ENCODE data around the gene BMP8A.
"Not testable (repeated sequence)": the region's sequence is repeated elsewhere in the genome, so short reads cannot be mapped to it uniquely, and the experiment has no call there.

BMP8A gene

DNA sequence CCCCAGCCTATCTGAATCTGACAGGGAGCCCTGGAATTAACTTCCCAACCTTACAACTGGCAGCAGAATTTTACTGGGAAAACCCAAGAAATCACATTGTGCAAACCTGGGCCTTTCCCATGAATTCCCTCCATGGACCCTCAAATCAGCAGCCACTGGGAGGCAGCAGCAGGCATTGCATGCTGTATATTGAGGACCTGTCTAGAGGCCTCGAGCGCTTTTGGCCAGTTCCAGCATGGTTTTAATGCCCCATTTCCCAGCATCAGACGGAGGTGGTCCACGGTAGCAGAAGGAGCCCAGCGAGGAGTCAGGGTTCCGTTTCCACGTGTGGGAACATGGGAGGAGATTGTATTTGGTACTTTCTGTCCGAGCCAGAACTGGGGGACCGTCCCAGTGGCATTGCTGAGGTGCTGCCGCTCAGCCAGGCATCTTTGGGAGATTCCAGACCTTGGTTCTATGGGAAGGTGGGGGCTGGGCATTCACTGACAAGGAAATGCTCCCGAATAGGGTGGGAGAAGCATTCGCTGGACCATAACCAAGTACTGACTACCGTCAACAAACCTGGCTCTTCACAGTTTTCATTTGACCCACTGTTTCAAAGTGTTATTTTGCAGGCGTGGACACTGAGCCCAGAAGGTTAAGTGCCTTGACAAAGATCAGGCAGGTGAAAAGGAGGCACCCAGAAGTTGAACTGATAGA lies 15.9 kb downstream of the BMP8A start:
- no peak for DNase-seq (ENCODE audit: low read depth in 2 of 2)

- no peak for DNase-seq (ENCODE audit: low read depth in 2 of 2)
These were observed 16.8 kb downstream of the BMP8A start for GRCh38 chr1:39508266-39508665.

DNA sequence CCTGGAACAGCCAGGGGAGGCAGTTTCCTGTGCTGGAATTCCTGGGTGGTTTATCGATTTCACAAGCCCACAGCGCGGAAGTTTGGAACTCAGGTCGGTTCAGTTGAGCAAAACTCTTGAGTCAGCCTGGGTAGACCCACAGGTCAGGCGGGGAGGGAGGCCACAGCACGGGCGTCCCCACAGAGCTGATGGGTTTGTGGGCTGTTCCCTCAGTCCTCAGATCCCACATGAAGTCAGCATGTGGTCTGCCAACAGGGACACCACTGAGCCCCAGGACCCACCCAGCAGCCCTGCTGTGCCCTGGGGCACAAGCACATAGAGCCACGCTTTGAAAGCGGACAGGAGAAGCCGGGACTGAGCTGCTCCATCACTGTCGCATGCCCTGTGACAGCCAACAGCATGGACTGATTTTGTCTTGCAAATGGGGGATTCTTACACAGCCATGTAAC lies 17.4 kb downstream of the BMP8A start:
- no peak for DNase-seq (ENCODE audit: low read depth in 2 of 2)

DNA sequence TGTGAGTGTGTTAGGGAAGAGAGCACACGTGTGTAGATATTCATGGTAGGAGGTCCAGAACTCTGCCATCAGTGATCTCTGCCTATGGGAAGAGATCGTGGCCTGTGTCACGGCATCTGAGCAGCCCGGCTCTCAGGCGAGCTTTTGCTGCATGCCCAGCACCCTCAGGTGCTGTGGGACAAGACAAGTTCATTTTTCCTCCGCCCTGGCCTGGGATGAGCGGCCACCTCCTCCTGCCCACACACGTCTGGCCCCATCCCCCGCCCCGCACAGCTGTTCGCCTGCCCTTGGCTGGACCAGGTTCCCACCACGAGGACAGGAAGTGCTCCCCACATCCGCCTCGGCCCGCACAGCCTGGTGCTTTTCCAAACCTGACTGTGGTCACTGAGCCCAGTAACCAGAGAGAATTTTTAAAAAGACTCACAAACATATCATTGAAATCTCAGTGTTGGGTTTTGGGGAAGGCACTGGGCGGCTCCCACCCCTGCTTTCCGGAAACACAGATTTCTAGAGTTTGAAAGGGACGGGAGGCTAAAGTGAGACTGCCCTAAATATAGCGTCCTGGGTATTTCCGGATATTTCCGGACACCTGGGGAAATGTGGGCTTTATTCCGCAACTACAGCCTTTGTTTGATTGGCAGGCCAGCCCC lies 18.0 kb downstream of the BMP8A start:
- no peak for DNase-seq (ENCODE audit: low read depth in 2 of 2)

DNA sequence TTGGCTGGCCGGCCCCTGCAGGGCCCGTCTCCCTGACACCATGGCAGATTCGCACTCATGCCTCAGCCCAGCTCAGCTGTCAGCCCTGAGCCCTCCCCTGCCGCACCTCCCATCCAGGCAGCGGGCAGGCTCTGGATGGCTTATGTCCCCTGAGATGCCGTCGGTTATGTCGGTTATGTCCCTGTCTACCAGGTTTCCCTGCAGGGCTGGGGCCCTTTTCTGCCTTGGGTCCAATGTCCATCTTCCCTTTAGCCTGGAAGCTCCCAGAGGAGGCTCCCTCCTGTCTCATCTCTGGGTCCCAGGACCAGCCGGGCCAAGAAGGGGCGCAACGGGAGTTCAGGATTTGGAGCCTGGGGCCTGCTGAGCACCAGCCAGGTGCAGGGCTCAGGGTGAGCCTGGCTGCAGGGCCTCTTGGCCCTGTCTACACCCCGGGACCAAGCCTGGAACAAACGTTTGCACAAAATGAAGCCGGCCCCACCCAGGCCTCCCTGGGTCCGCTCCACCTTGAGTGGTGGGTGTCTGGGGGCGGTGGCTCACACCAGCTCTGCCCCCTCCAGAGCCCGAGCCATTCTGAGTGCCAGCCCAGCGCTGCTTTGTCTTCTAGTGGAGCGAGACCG lies 19.2 kb downstream of the BMP8A start:
- not testable (repeated sequence) for DNase-seq (ENCODE audit: low read depth in 2 of 2)

GRCh38 chr1:39511477-39511876 lies 20.0 kb downstream of the BMP8A start:
- not testable (repeated sequence) for DNase-seq (ENCODE audit: low read depth in 2 of 2)

DNA sequence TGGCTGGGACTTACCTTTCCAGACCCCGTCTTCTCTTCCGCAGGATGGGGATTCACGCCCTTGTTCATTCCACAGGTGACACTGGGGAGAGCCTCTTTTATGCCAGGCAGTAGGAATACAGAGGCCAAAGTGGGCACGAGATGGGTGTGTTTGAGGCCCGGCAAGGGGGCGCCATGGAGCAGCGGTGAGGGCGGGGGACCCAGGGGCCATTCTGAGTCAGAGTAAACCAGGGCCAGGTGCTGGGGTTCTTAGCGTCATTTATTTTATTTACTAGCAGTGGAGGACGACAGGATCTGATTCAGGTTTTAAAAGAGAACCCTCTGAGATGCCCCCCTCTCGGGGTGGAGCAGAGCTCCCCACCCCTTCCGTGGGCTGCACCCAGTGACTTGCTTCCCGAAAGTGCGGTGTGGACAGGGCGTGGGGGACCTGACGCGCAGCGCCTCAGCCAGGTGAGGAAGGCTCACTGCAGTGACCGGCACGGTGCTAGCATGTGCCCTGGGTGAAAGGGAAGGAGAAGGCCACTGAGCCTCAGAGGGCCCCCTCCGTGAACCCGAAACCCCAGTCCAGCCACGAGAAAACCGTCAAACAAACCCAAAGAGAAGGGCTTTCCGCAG lies 20.9 kb downstream of the BMP8A start:
- not testable (repeated sequence) for DNase-seq (ENCODE audit: low read depth in 2 of 2)

- not testable (repeated sequence) for DNase-seq (ENCODE audit: low read depth in 2 of 2)
These were observed 23.3 kb downstream of the BMP8A start for GRCh38 chr1:39514710-39515124.

GRCh38 chr1:39515131-39516086 lies 24.0 kb downstream of the BMP8A start:
- DNase-seq (ENCODE audit: low read depth in 2 of 2): not testable (repeated sequence)

GRCh38 chr1:39516841-39517240 lies 25.4 kb downstream of the BMP8A start:
- DNase-seq (ENCODE audit: low read depth in 2 of 2): not testable (repeated sequence)

DNA sequence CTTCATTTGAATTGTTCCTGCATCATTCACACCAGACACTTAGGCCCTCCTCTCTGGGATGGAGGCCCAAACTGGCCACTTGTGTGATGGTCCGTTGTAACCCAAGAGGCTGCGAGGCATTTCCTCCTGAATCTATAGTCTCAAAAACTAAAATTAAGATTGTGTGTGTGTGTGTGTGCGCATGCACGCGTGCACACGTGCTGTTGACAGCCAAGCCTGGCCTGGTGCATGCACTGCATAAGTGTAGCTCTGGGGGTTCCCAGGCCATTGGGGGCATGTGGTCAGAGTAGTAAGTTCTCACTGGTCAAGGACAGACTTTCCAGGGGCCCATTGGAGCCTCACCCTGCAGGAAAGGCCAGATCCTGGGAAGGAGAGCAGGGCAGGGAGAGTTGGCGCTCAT lies 26.5 kb downstream of the BMP8A start:
- not testable (repeated sequence) for DNase-seq (ENCODE audit: low read depth in 2 of 2)

- DNase-seq (ENCODE audit: low read depth in 2 of 2): not testable (repeated sequence)
These were observed 27.9 kb downstream of the BMP8A start for GRCh38 chr1:39519376-39519775.

GRCh38 chr1:39522221-39522620 lies 30.8 kb downstream of the BMP8A start:
- DNase-seq (ENCODE audit: low read depth in 2 of 2): not testable (repeated sequence)

DNA sequence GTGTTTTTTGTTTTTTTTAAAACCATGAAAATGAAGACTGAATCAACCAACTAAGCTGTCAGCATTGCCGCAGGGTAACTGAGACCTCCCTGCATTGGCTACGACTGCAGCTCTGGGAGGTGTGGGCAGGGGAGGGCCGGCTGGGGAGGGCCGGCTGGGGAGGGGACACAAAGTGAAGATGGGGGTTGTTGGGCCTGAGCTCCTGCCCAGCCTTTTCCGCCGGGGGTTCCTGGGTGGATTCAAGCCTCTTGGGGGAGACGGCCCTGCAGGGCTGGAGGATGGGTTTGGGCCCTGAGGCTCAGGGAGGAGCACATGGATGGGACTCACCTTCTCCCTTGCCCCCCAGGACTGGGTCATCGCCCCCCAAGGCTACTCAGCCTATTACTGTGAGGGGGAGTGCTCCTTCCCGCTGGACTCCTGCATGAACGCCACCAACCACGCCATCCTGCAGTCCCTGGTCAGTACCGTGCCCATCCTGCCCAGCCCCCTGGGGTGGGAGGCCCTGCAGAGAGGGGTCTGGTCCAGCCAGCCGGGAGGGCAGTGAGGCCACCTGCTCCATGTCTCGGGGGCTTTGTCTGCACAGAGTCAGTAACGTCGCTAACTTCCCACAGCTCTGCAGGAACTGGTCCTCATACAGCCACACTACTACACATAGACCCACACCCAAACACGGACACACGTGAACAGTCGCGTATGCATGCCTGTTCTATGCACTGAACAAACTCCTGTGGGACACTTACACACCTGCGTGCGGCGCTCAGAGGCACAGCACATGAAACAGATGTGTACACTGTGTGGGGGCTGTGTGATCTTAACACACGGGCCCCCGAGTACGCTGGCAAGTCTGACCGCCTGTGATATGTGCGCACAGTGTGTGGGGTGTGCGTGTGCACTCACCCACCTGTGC lies 31.5 kb downstream of the BMP8A start:
- DNase-seq (ENCODE audit: low read depth in 2 of 2): no peak

GRCh38 chr1:39524171-39524570 lies 32.7 kb downstream of the BMP8A start:
- DNase-seq (ENCODE audit: low read depth in 2 of 2): no peak

GRCh38 chr1:39524591-39525365 lies 33.3 kb downstream of the BMP8A start:
- no peak for DNase-seq (ENCODE audit: low read depth in 2 of 2)

GRCh38 chr1:39525366-39526165 lies 34.1 kb downstream of the BMP8A start:
- DNase-seq (ENCODE audit: low read depth in 2 of 2): peak in 1 of 2 donors; percentile 8

GRCh38 chr1:39526466-39527189 lies 35.2 kb downstream of the BMP8A start:
- no peak for DNase-seq (ENCODE audit: low read depth in 2 of 2)

All from activated CD8-positive, alpha-beta memory T cell treated with anti-CD3 and anti-CD28 coated beads for 4 hours (primary cell).